Body of pancreas (tissue), 4 donors: ENCODE results near the gene LRIT1. TPM values are rescaled to one million over a fixed set of nuclear protein-coding genes. Genes with fewer than 3 reads are reported as not detected.

Experiments
- ATAC-seq: fragments of 150-250 bp; one replicate; pipeline ENCODE4 v1.9.1; 2016
- DNase-seq, 4 donors: peaks; one replicate each; pipeline ENCODE4 v3.0.0-alpha.2; 2019
- H3K27ac ChIP-seq, 4 donors: fragments of 200-600 bp; sonication (generic); 1 replicate in 3 of 4; 2 replicates in 1 of 4; pipeline versions ENCODE4 v1.5.1 to v1.6.1; 2016 to 2019; ENCODE audit warnings: mild to moderate bottlenecking in 1 of 4, mixed read lengths in 1 of 4, moderate library complexity in 1 of 4
- H3K27me3 ChIP-seq, 2 donors: fragments of 200-600 bp; sonication (generic); one replicate each; pipeline ENCODE4 v1.6.0; 2016; ENCODE audit warnings: mild to moderate bottlenecking in 1 of 2
- H3K36me3 ChIP-seq, 2 donors: fragments of 200-600 bp; sonication (generic); replicated peaks in 1 of 2; 2 replicates each; pipeline ENCODE4 v1.5.1; 2016; ENCODE audit warnings: low read depth in 2 of 2; ENCODE audit not compliant: insufficient read depth in 1 of 2
- H3K4me1 ChIP-seq: fragments of 200-600 bp; sonication (generic); one replicate; pipeline ENCODE4 v1.6.0; 2016
- H3K4me3 ChIP-seq, 2 donors: fragments of 200-600 bp; sonication (generic); 1 replicate in 1 of 2; 2 replicates in 1 of 2; pipeline ENCODE4 v1.5.1; 2016 to 2019
- H3K9me3 ChIP-seq, 3 donors: fragments of 200-600 bp; sonication (generic); 1 replicate in 2 of 3; 2 replicates in 1 of 3; pipeline ENCODE4 v1.5.1; 2016
- POLR2A ChIP-seq, 3 donors: fragments of 450-650 bp; IDR thresholded peaks; one replicate each; pipeline ENCODE4 v1.6.1; 2016; ENCODE audit warnings: antibody characterized with exemption in 3 of 3, mild to moderate bottlenecking in 2 of 3
- WGBS, 2 donors: methylation state at CpG; one replicate each; pipeline ENCODE4 v1.1.5; 2017; 5-methylcytosine and 5-hydroxymethylcytosine counted together
- intact Hi-C: fragments of 100-400 bp; cut with DNase I; formaldehyde crosslinking; loops from one replicate; pipeline ENCODE4 v1.15.1; 2023
- total RNA-seq, 2 donors: library from RNA; depleted of rRNA; stranded (reverse); fragments of >200 nt; gene quantifications; one replicate each; pipeline ENCODE4 v1.1.0, GENCODE V29; 2016
- TF ChIP-seq, protein P1 (sequence below), 7 experiments: fragments of 450-650 bp in 4 of 7; fragments of 200-600 bp in 3 of 7; sonication (generic) in 3 of 7; IDR thresholded peaks; one replicate each; pipeline ENCODE4 v1.5.1; 2016 to 2019; ENCODE audit warnings: antibody characterized with exemption in 7 of 7

Gene LRIT1
- total RNA-seq, 2 donors from 2014 or later: not detected

DNA sequence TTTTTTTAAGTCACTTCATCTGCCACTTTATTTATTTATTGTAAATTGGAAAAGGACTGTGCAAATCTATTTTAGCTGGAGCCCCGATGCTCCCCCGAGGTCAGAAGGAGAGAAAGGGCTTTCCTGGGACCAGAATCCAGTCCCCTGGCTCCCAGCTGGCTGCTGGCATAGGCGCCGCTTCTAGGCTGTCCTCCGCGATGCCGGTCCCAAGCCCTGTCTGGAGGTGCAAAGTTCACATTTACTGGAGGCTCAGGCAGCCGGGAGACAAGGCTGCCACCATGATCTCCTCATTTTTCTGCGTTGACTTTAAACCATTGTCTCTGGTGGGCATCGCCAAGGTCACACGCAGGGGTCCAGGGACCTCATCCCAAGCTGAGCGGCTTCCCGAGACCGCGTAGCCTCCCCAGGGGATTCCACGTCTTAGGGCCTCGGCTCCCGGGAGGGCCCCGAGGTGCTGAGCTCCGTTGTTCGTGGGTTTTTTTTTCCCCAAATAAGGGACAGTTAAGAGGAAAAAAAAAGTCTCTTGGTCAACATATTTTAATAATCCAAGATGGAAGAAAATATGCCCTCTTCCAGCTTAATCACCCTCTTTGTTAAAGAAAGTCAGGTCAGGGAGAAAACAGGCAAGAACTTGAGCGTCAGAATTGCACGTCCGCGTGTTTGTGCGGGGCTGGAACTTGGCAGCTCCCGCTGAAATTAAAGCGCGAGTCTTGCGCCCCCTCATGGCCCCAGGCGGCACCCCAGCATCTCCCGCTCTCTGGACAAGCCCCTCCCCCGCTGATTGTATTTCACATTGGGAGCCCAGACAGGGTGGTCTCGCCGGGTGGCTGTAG is 15.4 kb upstream of the LRIT1 start:
- Histone ChIP-seq H3K27ac (no peak overlapping the region), H3K27me3 (no peaks in the 10 kb centered on the region), H3K36me3 (no peaks in the 10 kb centered on the region), H3K4me1 (peaks cover 5% of the 10 kb centered on the region), H3K9me3 (peaks cover 0 to under 1% (median 0%) of the 10 kb centered on the region in 3 donors), H3K4me3 (no peak overlapping the region)
- TF ChIP-seq, protein P1, sequence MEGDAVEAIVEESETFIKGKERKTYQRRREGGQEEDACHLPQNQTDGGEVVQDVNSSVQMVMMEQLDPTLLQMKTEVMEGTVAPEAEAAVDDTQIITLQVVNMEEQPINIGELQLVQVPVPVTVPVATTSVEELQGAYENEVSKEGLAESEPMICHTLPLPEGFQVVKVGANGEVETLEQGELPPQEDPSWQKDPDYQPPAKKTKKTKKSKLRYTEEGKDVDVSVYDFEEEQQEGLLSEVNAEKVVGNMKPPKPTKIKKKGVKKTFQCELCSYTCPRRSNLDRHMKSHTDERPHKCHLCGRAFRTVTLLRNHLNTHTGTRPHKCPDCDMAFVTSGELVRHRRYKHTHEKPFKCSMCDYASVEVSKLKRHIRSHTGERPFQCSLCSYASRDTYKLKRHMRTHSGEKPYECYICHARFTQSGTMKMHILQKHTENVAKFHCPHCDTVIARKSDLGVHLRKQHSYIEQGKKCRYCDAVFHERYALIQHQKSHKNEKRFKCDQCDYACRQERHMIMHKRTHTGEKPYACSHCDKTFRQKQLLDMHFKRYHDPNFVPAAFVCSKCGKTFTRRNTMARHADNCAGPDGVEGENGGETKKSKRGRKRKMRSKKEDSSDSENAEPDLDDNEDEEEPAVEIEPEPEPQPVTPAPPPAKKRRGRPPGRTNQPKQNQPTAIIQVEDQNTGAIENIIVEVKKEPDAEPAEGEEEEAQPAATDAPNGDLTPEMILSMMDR (IDR thresholded peaks at IDR 0.05): peak; percentile 16 to 55 (median 52)
- TF ChIP-seq POLR2A (IDR thresholded peaks at IDR 0.05): no peak
- ATAC-seq (peak; percentile 65), DNase-seq (peak; percentile 41 to 63 (median 50))
- 29% methylated on average over 28 to 35 of the region's 35 CpGs for WGBS, 2 donors
- intact Hi-C loops: no loop called here

DNA sequence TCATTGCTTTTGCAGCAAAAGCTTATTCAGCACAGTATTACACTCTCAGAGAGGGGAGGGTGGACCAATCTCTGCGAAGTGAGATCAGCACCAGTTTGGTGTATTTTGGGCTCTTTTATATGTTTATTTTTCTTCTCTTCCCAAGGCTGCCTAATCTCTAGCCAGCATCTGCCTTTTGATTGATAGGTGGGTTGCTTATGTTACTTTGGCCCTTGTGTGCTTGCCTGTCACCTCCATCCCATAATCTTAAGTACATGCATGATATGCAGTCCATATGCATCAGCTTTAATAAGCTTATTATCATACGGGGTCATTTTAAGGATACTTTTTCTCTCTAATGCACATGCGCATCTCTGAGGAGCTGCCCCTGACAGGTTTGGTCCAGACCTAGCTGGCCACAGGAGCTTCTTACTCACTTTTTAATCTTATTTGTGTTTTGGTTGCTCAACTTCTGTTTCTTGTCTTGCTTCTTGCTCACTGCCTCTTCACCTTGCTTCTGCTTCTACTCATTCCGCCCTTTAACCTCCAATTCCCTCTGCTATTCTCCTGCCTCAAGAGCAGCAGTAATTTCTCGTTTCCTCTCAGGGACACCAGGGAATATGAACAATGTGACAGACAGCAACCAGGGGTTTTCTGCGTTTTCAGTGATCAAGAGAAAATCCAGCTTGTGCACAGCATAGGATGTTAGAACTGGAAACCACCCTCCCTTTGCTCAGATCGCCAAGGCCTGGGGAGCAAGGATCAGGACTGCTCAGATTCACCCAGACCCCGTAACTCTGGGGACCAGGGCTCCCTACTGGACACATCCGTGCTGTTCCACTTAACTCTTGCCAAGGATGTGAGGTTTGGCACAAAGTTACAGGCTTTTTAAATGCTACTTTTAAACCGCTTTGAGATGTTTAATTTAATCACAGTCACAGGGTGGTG is 13.5 kb upstream of the LRIT1 start:
- intact Hi-C loops: no loop called here
- DNase-seq (no peak), ATAC-seq (no peak)
- Histone ChIP-seq H3K4me1 (peaks cover 5% of the 10 kb centered on the region), H3K27ac (no peak overlapping the region), H3K9me3 (peaks cover 0 to 6% (median 0%) of the 10 kb centered on the region in 3 donors), H3K36me3 (no peaks in the 10 kb centered on the region), H3K27me3 (no peaks in the 10 kb centered on the region), H3K4me3 (no peak overlapping the region)
- 57 to 71% methylated on average over 10 of the region's 10 CpGs for WGBS, 2 donors
- no peak for TF ChIP-seq POLR2A (IDR thresholded peaks at IDR 0.05)
- TF ChIP-seq, protein P1 (IDR thresholded peaks at IDR 0.05): no peak

DNA sequence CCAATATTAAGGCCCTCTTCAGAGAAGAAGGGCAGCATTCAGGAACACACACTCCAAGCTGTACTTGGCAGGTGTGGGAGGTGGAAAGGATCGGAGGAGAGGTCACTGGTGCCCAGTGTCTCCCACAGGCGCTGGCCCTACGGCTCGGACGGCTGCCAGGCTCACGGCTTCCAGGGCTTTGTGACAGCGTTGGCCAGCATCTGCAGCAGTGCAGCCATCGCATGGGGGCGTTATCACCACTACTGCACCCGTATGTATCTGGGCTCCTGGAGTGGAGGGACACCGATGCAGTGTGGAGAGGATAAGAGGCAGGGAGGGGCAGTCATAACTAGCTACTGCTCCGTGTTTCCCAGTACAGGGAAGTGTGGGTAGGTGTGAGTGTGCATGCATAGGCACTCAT is 7.4 kb upstream of the LRIT1 start:
- 73 to 78% methylated on average over 12 of the region's 12 CpGs for WGBS, 2 donors
- peaks cover 0 to 6% (median 0%) of the 10 kb centered on the region in 3 donors for H3K9me3 ChIP-seq
- intact Hi-C loops: no loop called here

DNA sequence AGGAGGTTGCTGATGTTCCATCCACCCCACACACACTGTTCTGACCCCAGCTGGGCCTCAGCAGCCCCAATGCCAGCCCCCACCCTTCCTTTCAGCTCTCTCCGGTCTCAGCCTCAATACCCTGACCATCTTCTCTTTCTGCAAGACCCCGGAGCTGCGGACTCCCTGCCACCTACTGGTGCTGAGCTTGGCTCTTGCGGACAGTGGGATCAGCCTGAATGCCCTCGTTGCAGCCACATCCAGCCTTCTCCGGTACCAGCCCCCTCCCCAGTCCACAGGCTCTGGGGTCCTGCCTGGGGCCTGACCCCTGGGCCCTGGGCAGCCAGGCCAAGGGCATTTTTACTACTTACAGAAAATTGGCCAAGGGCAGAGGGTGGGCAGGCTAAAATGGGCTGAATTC is 6.2 kb upstream of the LRIT1 start:
- ATAC-seq (no peak), DNase-seq (no peak)
- H3K4me3 ChIP-seq: no peak overlapping the region
- H3K9me3 ChIP-seq: peaks cover 0 to 6% (median 0%) of the 10 kb centered on the region in 3 donors
- intact Hi-C loops: no loop called here
- TF ChIP-seq POLR2A (IDR thresholded peaks at IDR 0.05): no peak
- TF ChIP-seq, protein P1 (IDR thresholded peaks at IDR 0.05): no peak
- H3K27me3 ChIP-seq: no peaks in the 10 kb centered on the region
- no peak overlapping the region for H3K27ac ChIP-seq
- H3K4me1 ChIP-seq: no peaks in the 10 kb centered on the region
- H3K36me3 ChIP-seq: no peaks in the 10 kb centered on the region
- WGBS, 2 donors: 74 to 81% methylated on average over 6 of the region's 6 CpGs

More for the DNA sequence above, 7.4 kb upstream of the LRIT1 start:
- DNase-seq (no peak), ATAC-seq (no peak)
- Histone ChIP-seq H3K27ac (no peak overlapping the region), H3K27me3 (no peaks in the 10 kb centered on the region), H3K4me1 (no peaks in the 10 kb centered on the region), H3K4me3 (no peak overlapping the region), H3K36me3 (no peaks in the 10 kb centered on the region)
- TF ChIP-seq POLR2A (IDR thresholded peaks at IDR 0.05): no peak
- TF ChIP-seq, protein P1 (IDR thresholded peaks at IDR 0.05): no peak
